Cardiac muscle cell (in vitro differentiated cells and primary cell): ENCODE results near the gene ITGA11. TPM values are rescaled to one million over a fixed set of nuclear protein-coding genes. Genes with fewer than 3 reads are reported as not detected.
A peak's percentile ranks its signal among the peaks of the same experiment; 100 is the strongest.

Source experiments
- DNase-seq, 2 donors: peaks; one replicate each; pipeline versions ENCODE4 v3.0.0 to v3.0.0-alpha.2; 2010 to 2017; ENCODE audit warnings: low read depth in 1 of 2, low spot score in 1 of 2
- H3K27ac ChIP-seq: fragments of 200-600 bp; sonication (generic); 2 replicates; pipeline ENCODE4 v1.5.1; 2016
- H3K27me3 ChIP-seq: fragments of 200-600 bp; sonication (generic); 2 replicates; pipeline ENCODE4 v1.6.0; 2016; ENCODE audit warnings: control low read depth
- H3K36me3 ChIP-seq: fragments of 200-600 bp; sonication (generic); 2 replicates; pipeline ENCODE4 v1.5.1; 2016; ENCODE audit warnings: control low read depth
- H3K4me1 ChIP-seq: fragments of 200-600 bp; sonication (generic); 2 replicates; pipeline ENCODE4 v1.8.1; 2017; ENCODE audit warnings: low read depth, mild to moderate bottlenecking, mixed run types
- H3K4me3 ChIP-seq: fragments of 200-600 bp; sonication (generic); 2 replicates; pipeline ENCODE4 v1.5.1; 2016; ENCODE audit warnings: mild to moderate bottlenecking
- H3K9me3 ChIP-seq: fragments of 200-600 bp; sonication (generic); 2 replicates; pipeline ENCODE4 v1.5.1; 2017; ENCODE audit warnings: low read depth, mild to moderate bottlenecking, control low read depth
- CTCF ChIP-seq: IDR thresholded peaks from 2 replicates; pipeline ENCODE4 v1.5.1; 2012; ENCODE audit warnings: low read depth, mild to moderate bottlenecking, low read length
- polyA plus RNA-seq: library from polyadenylated mRNA; unstranded; fragments of >200 nt; fragmentation: Nextera tagmentation; extraction: Ambion mirVana; gene quantifications from 2 replicates; pipeline ENCODE4 v1.2.1, GENCODE V29; 2016
- total RNA-seq: library from RNA; depleted of rRNA; stranded (reverse); fragments of >200 nt; gene quantifications from 2 replicates; pipeline ENCODE4 v1.2.3, GENCODE V29; 2016

ITGA11 gene
- total and polyA plus RNA-seq, 2 experiments from 2014 or later: 0.12 to 1.2 TPM

- Histone ChIP-seq H3K4me3 (no peak overlapping the region), H3K36me3 (no peaks in the 10 kb centered on the region), H3K9me3 (no peaks in the 10 kb centered on the region), H3K4me1 (no peaks in the 10 kb centered on the region), H3K27me3 (no peaks in the 10 kb centered on the region), H3K27ac (no peak overlapping the region)
- TF ChIP-seq CTCF: no peak
- no peak for DNase-seq
Measured at GRCh38 chr15:68419301-68420175, 12.4 kb downstream of the ITGA11 start.

GRCh38 chr15:68418611-68419161 lies 13.3 kb downstream of the ITGA11 start:
- Histone ChIP-seq H3K36me3 (no peaks in the 10 kb centered on the region), H3K4me3 (no peak overlapping the region), H3K27ac (no peak overlapping the region), H3K27me3 (no peaks in the 10 kb centered on the region), H3K4me1 (no peaks in the 10 kb centered on the region), H3K9me3 (no peaks in the 10 kb centered on the region)
- no peak for TF ChIP-seq CTCF
- DNase-seq: peak in 1 of 2 donors; percentile 86

- H3K36me3 ChIP-seq: no peaks in the 10 kb centered on the region
- no peaks in the 10 kb centered on the region for H3K27me3 ChIP-seq
- DNase-seq: peak in 1 of 2 donors; percentile 36
- H3K9me3 ChIP-seq: no peaks in the 10 kb centered on the region
- no peak overlapping the region for H3K4me3 ChIP-seq
- TF ChIP-seq CTCF: no peak
- H3K4me1 ChIP-seq: no peaks in the 10 kb centered on the region
- H3K27ac ChIP-seq: no peak overlapping the region
Measured at GRCh38 chr15:68417897-68418296, 14.1 kb downstream of the ITGA11 start.

- no peaks in the 10 kb centered on the region for H3K9me3 ChIP-seq
- H3K36me3 ChIP-seq: no peaks in the 10 kb centered on the region
- DNase-seq: no peak
- H3K27ac ChIP-seq: no peak overlapping the region
- no peak overlapping the region for H3K4me3 ChIP-seq
- no peaks in the 10 kb centered on the region for H3K4me1 ChIP-seq
- no peaks in the 10 kb centered on the region for H3K27me3 ChIP-seq
- no peak for TF ChIP-seq CTCF
Measured at GRCh38 chr15:68417051-68417450, 14.9 kb downstream of the ITGA11 start.

DNA sequence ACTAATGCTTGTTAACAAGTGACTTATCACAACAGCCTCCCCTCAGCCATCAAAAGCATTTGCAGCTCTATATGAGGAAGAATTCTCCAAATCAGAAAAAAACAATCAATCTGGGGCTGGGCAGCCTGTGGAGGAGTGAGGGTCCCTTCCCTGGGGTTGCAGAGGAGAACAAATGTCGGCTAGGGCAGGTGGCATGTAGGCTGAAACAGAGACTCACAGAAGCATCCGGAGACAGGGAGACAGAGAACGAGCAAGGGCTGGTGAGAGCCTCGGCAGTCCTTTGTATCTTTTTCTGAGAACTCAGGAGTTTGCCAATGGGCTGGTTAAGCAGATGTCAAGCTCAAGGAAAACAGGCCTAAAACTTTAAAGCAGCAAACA lies 15.8 kb downstream of the ITGA11 start:
- Histone ChIP-seq H3K9me3 (no peaks in the 10 kb centered on the region), H3K4me3 (no peak overlapping the region), H3K4me1 (no peaks in the 10 kb centered on the region), H3K27ac (no peak overlapping the region), H3K36me3 (no peaks in the 10 kb centered on the region), H3K27me3 (no peaks in the 10 kb centered on the region)
- DNase-seq: no peak
- no peak for TF ChIP-seq CTCF
